ENCODE data around the gene PLEKHG7. TPM values are rescaled to one million over a fixed set of nuclear protein-coding genes. Genes with fewer than 3 reads are reported as not detected.

Gene PLEKHG7
- total and polyA plus RNA-seq, 7 donors = not detected

- no peak for ATAC-seq
- WGBS, 3 donors = 55 to 70% (median 66%) methylated on average over 6 of the region's 6 CpGs
- H3K27ac ChIP-seq = no peak overlapping the region
- H3K9me3 ChIP-seq = no peaks in the 10 kb centered on the region
- intact Hi-C loops (cut with DNase I) = no loop called here
- peaks cover 0 to 7% (median 0%) of the 10 kb centered on the region in 3 donors for H3K27me3 ChIP-seq (ENCODE audit: insufficient read depth in 3 of 3, low read length in 2 of 3)
- TF ChIP-seq CTCF (IDR thresholded peaks at IDR 0.05) = no peak
- H3K4me1 ChIP-seq = peaks cover 4% of the 10 kb centered on the region
- H3K4me3 ChIP-seq = no peak overlapping the region
- no peak for DNase-seq
- H3K36me3 ChIP-seq (ENCODE audit: insufficient read depth in 1 of 2, low read depth in 1 of 2) = no peaks in the 10 kb centered on the region
These were observed 30.4 kb downstream of the PLEKHG7 start for GRCh38 chr12:92733181-92733580.

DNA sequence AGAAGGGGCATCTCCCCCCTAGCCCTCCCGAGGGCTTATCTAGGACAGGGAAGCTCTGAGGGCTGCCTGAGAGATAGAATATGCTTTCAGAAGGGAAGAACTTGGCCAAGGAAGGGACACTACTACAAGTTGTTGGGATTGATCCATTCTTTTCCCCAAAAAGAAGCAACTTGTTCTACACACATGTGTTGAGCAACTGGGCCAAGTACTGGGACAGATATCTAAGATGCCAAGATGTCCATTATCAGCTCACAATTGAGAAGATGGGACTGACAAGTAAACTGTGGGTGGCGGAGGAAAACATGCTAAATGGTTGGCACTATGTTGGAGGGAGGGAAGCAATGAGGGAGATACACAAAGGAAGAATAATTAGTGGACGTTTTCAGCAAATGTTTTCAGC is 30.9 kb downstream of the PLEKHG7 start:
- Histone ChIP-seq H3K9me3 (no peaks in the 10 kb centered on the region), H3K27me3 (ENCODE audit: insufficient read depth in 3 of 3, low read length in 2 of 3) (peaks cover 0 to 7% (median 0%) of the 10 kb centered on the region in 3 donors), H3K4me1 (peaks cover 4% of the 10 kb centered on the region), H3K36me3 (ENCODE audit: insufficient read depth in 1 of 2, low read depth in 1 of 2) (no peaks in the 10 kb centered on the region), H3K27ac (no peak overlapping the region), H3K4me3 (no peak overlapping the region)
- 73 to 80% (median 74%) methylated on average over 3 of the region's 3 CpGs for WGBS, 3 donors
- DNase-seq (no peak), ATAC-seq (no peak)
- intact Hi-C loops (cut with DNase I) = no loop called here
- TF ChIP-seq CTCF (IDR thresholded peaks at IDR 0.05) = no peak

DNA sequence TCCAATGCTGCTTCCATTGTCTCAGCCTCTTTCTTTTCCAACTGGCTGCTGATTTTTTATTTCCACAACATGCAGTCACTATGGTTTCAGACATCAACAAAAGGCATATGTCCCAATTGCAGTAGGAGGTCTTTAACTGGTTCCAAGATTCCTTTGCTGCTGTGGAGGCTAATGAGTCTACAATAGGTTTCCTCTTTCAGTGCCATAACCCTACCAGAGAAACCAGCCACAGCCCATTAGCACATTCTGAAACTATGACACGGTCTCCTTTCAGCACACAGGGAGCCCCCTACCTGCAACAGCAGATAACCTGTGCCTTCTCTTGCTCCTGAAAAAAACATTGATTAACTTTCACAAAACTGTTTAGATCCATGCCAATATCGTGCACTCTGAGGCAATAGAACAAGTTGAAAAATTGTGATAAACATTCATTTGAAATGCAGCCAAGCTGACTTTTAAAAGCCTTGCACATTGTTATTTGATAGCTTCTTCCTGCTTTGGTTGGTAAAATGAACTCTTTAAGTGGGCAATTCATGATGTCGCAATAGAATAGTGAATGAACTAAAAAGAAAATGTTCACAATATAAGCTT is 32.4 kb downstream of the PLEKHG7 start:
- no peaks in the 10 kb centered on the region for H3K9me3 ChIP-seq
- ATAC-seq = peak; percentile 30 to 68 (median 59)
- DNase-seq = no peak
- no peak for TF ChIP-seq CTCF (IDR thresholded peaks at IDR 0.05)
- intact Hi-C loops (cut with DNase I) = no loop called here
- peaks cover 4% of the 10 kb centered on the region for H3K4me1 ChIP-seq
- peaks cover 0 to 7% (median 0%) of the 10 kb centered on the region in 3 donors for H3K27me3 ChIP-seq (ENCODE audit: insufficient read depth in 3 of 3, low read length in 2 of 3)
- WGBS, 3 donors = 17 to 32% (median 18%) methylated on average over 3 of the region's 3 CpGs
- no peaks in the 10 kb centered on the region for H3K36me3 ChIP-seq (ENCODE audit: insufficient read depth in 1 of 2, low read depth in 1 of 2)
- no peak overlapping the region for H3K27ac ChIP-seq
- no peak overlapping the region for H3K4me3 ChIP-seq

DNA sequence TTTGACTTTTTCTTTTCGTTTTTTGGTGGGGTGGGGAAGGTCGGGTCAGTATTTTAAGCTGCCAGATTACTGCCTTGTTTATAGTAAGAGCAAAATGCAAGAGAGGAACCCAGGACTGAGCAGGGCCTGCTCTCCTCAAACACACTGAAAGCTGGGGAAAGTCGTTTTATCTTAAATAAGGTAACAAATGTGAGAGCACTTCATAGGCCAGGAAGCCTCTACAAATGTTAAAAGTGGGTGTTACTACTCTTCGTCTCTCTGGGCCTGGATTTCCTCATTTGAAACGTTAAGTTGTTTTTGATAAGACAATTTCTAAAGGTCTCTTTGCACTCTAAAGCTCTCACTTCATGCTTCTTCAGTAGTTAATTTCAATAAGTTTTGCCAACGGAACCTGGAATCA is 33.8 kb downstream of the PLEKHG7 start:
- Histone ChIP-seq H3K27ac (no peak overlapping the region), H3K4me3 (no peak overlapping the region), H3K4me1 (peaks cover 4% of the 10 kb centered on the region), H3K27me3 (ENCODE audit: insufficient read depth in 3 of 3, low read length in 2 of 3) (peaks cover 0 to 7% (median 0%) of the 10 kb centered on the region in 3 donors), H3K9me3 (no peaks in the 10 kb centered on the region), H3K36me3 (ENCODE audit: insufficient read depth in 1 of 2, low read depth in 1 of 2) (no peaks in the 10 kb centered on the region)
- ATAC-seq (no peak), DNase-seq (no peak)
- WGBS, 3 donors = 78 to 88% (median 79%) methylated on average over 6 of the region's 6 CpGs
- TF ChIP-seq CTCF (IDR thresholded peaks at IDR 0.05) = no peak
- intact Hi-C loops (cut with DNase I) = no loop called here
